SK-N-SH (cell line): Measurements from ENCODE around the gene RYR3.

Experiments
- CHD2 ChIP-seq: fragments of 150-350 bp; IDR thresholded peaks from 2 replicates; pipeline ENCODE4 v1.6.1; 2018; ENCODE audit warnings: low read length; ENCODE audit not compliant: partially characterized antibody
- CTCF ChIP-seq: fragments of 200-600 bp; sonication (generic); IDR thresholded peaks from 2 replicates; pipeline ENCODE4 v1.6.1; 2017; ENCODE audit warnings: antibody characterized with exemption, mild to moderate bottlenecking, moderate library complexity
- ELF1 ChIP-seq: IDR thresholded peaks from 2 replicates; pipeline ENCODE4 v1.4.0; 2012
- JUND ChIP-seq: IDR thresholded peaks from 2 replicates; pipeline ENCODE4 v1.4.0; 2012
- PBX3 ChIP-seq: IDR thresholded peaks from 2 replicates; pipeline ENCODE4; 2012
- POLR2AphosphoS5 ChIP-seq: IDR thresholded peaks from 2 replicates; pipeline ENCODE4 v1.6.1; 2012; ENCODE audit warnings: low read depth, low read length
- RAD21 ChIP-seq: IDR thresholded peaks from 2 replicates; pipeline ENCODE4 v1.6.1; 2012; ENCODE audit warnings: mild to moderate bottlenecking, low read length
- REST ChIP-seq: IDR thresholded peaks from 2 replicates; pipeline ENCODE4 v1.6.1; 2012; ENCODE audit warnings: mild to moderate bottlenecking, low read depth, low read length, moderate library complexity
- RXRA ChIP-seq: IDR thresholded peaks from 2 replicates; pipeline ENCODE4 v1.4.0; 2012; ENCODE audit warnings: low read depth, mild to moderate bottlenecking, borderline replicate concordance
- TAF1 ChIP-seq: IDR thresholded peaks from 2 replicates; pipeline ENCODE4 v1.6.1; 2012; ENCODE audit warnings: low read depth, mild to moderate bottlenecking, low read length, moderate library complexity, borderline replicate concordance
- TCF12 ChIP-seq: IDR thresholded peaks from 2 replicates; pipeline ENCODE4 v1.4.0; 2012
- USF2 ChIP-seq: fragments of 150-350 bp; IDR thresholded peaks from 2 replicates; pipeline ENCODE4 v1.6.1; 2017; ENCODE audit warnings: antibody characterized with exemption, low read length, low read depth, borderline replicate concordance
- TF ChIP-seq, protein P1 (sequence below): IDR thresholded peaks from 2 replicates; pipeline ENCODE4 v1.4.0; 2012; ENCODE audit warnings: low read depth, borderline replicate concordance
- TF ChIP-seq, protein P2 (sequence below): IDR thresholded peaks from 2 replicates; pipeline ENCODE4 v1.4.0; 2012; ENCODE audit warnings: low read depth

- TF ChIP-seq POLR2AphosphoS5 (no peak), CTCF (no peak), REST (no peak), TCF12 (no peak), TAF1 (no peak), RXRA (no peak), ELF1 (no peak), CHD2 (no peak), PBX3 (no peak), RAD21 (no peak), USF2 (no peak), JUND (no peak)
- TF ChIP-seq, protein P1, sequence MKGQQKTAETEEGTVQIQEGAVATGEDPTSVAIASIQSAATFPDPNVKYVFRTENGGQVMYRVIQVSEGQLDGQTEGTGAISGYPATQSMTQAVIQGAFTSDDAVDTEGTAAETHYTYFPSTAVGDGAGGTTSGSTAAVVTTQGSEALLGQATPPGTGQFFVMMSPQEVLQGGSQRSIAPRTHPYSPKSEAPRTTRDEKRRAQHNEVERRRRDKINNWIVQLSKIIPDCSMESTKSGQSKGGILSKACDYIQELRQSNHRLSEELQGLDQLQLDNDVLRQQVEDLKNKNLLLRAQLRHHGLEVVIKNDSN = no peak
- TF ChIP-seq, protein P2, sequence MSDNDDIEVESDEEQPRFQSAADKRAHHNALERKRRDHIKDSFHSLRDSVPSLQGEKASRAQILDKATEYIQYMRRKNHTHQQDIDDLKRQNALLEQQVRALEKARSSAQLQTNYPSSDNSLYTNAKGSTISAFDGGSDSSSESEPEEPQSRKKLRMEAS = no peak
These were observed 137.4 kb downstream of the RYR3 start for GRCh38 chr15:33448151-33448550.
